ENCODE measurements around the gene CLBA1. TPM values are rescaled to one million over a fixed set of nuclear protein-coding genes. Genes with fewer than 3 reads are reported as not detected.
A peak's percentile ranks its signal among the peaks of the same experiment; 100 is the strongest.

The CLBA1 gene
- total and polyA plus RNA-seq, 9 of the 15 experiments (the other 6 are each of a cell fraction or from before 2014, with no cell fraction given), result 0.04 to 3.9 (median 2.6) TPM

DNA sequence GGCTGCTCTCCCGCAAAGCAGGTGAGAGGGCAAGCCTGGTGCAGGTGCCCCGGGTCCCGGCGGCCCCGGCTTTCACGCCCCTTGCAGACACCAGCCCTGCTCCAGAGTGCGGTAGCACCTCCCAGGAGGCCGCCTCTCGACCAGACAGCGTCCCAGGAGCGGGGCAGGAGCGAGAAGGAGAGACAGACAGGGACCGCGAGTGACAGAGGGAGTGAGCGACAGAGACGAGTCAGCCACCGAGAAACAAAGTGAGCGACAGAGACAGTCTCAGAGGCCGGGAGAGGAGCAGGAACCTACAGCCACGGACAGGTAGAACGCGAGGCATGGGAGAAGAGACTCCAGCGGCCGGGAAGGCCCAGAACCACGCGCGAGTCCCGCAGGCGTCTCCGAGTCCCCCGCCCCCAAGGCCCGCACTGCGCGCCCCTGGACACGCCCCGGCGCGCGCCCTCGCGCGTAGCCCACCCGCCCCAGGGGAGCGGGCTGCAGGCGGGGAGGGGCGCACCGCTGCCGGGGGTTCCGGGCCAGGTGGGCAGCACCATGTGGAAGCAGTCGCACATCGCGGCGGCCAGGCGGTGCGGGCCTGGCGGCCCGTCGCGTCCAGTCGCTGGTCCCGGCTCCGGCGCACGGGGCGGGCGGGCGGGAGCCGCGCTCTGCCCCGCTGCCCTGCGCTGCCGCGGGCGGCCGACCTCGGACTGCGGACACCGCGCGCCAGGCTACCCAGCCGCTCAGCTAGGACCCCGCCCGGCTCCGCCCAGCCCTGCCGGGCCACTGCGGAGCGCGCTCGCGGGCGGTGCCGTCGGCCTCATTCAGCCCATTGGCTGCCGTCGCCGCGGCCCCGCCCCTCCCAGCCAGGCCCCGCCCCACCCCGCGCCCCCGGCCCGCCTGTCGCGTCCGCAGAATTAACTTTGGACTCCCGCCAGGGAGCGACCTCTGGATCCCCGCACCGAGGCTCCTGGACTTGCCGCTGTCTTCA, 7.6 kb upstream of the CLBA1 start, which contains the start of gene AHNAK2:
TSS of gene AHNAK2 (minus strand) at position 694 of the 973 bp plus-strand sequence. CDS start at position 557, 137 bp downstream.
- no peak within 1 kb of the TSS for H3K27ac ChIP-seq (ENCODE audit: extremely low read depth, low read depth, low read length)
- TF ChIP-seq POLR2G (IDR thresholded peaks at IDR 0.05; ENCODE audit: low read depth, low read length) (peak; percentile 74), NFYB (IDR thresholded peaks at IDR 0.05; ENCODE audit: extremely low read depth, insufficient read length) (peak; percentile 61), STAT5A (IDR thresholded peaks at IDR 0.05; ENCODE audit: borderline replicate concordance, low read length) (no peak), SREBF1 (IDR thresholded peaks at IDR 0.05; ENCODE audit: borderline replicate concordance, low read depth, low read length) (no peak), SP1 (CRISPR knock-in tag; IDR thresholded peaks at IDR 0.05) (no peak), TBP (optimal IDR thresholded peaks at IDR 0.05; ENCODE audit: low read depth, low read length) (peak; percentile 72), RBFOX2 (IDR thresholded peaks at IDR 0.05; ENCODE audit: low read depth, low read length) (0 out of 2 replicates have a peak, but pooled peaks have one; percentile 30), TAF1 (IDR thresholded peaks at IDR 0.05; ENCODE audit: control insufficient read depth, extremely low read depth, insufficient read depth, low read length, severe bottlenecking) (peak; percentile 63)
- TF ChIP-seq, protein P1, sequence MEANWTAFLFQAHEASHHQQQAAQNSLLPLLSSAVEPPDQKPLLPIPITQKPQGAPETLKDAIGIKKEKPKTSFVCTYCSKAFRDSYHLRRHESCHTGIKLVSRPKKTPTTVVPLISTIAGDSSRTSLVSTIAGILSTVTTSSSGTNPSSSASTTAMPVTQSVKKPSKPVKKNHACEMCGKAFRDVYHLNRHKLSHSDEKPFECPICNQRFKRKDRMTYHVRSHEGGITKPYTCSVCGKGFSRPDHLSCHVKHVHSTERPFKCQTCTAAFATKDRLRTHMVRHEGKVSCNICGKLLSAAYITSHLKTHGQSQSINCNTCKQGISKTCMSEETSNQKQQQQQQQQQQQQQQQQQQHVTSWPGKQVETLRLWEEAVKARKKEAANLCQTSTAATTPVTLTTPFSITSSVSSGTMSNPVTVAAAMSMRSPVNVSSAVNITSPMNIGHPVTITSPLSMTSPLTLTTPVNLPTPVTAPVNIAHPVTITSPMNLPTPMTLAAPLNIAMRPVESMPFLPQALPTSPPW (CRISPR knock-in tag; IDR thresholded peaks at IDR 0.05), result peak; percentile 47
- TF ChIP-seq, protein P2, sequence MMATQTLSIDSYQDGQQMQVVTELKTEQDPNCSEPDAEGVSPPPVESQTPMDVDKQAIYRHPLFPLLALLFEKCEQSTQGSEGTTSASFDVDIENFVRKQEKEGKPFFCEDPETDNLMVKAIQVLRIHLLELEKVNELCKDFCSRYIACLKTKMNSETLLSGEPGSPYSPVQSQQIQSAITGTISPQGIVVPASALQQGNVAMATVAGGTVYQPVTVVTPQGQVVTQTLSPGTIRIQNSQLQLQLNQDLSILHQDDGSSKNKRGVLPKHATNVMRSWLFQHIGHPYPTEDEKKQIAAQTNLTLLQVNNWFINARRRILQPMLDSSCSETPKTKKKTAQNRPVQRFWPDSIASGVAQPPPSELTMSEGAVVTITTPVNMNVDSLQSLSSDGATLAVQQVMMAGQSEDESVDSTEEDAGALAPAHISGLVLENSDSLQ (IDR thresholded peaks at IDR 0.05), result peak; percentile 47
- TF ChIP-seq, protein P3, sequence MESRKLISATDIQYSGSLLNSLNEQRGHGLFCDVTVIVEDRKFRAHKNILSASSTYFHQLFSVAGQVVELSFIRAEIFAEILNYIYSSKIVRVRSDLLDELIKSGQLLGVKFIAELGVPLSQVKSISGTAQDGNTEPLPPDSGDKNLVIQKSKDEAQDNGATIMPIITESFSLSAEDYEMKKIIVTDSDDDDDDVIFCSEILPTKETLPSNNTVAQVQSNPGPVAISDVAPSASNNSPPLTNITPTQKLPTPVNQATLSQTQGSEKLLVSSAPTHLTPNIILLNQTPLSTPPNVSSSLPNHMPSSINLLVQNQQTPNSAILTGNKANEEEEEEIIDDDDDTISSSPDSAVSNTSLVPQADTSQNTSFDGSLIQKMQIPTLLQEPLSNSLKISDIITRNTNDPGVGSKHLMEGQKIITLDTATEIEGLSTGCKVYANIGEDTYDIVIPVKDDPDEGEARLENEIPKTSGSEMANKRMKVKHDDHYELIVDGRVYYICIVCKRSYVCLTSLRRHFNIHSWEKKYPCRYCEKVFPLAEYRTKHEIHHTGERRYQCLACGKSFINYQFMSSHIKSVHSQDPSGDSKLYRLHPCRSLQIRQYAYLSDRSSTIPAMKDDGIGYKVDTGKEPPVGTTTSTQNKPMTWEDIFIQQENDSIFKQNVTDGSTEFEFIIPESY (CRISPR knock-in tag; IDR thresholded peaks at IDR 0.05), result no peak
- TF ChIP-seq, protein P4, sequence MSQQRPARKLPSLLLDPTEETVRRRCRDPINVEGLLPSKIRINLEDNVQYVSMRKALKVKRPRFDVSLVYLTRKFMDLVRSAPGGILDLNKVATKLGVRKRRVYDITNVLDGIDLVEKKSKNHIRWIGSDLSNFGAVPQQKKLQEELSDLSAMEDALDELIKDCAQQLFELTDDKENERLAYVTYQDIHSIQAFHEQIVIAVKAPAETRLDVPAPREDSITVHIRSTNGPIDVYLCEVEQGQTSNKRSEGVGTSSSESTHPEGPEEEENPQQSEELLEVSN (IDR thresholded peaks at IDR 0.05; ENCODE audit: borderline replicate concordance in 1 of 2, extremely low read depth in 1 of 2, insufficient read depth in 1 of 2, insufficient read length in 1 of 2, low read depth in 1 of 2, low read length in 1 of 2, poor library complexity in 1 of 2, severe bottlenecking in 1 of 2), result peak in 1 of 2 experiments; percentile 44

More for the DNA sequence above, 7.6 kb upstream of the CLBA1 start, which contains the start of gene AHNAK2:
- Histone ChIP-seq H3K9ac (ENCODE audit: insufficient read depth in 1 of 2, low read depth in 2 of 2, low read length in 2 of 2) (peak within 1 kb of the TSS in 1 of 2 experiments; percentile 91; a peak in 2 of 4 replicates), H3K9me1 (ENCODE audit: control insufficient read depth, insufficient read depth, low read length) (no peaks in the 10 kb centered on the region), H3K9me3 (replicated peaks; ENCODE audit: control insufficient read depth, insufficient read depth, low read depth, low read length) (no peaks in the 10 kb centered on the region), H3K79me2 (ENCODE audit: control insufficient read depth, insufficient read depth, low read length) (no peaks in the 10 kb centered on the region), H3K27me3 (ENCODE audit: control insufficient read depth in 2 of 2, insufficient read depth in 2 of 2, low read length in 2 of 2) (no peaks in the 10 kb centered on the region), H3K36me3 (ENCODE audit: control insufficient read depth, insufficient read depth, low read length) (no peaks in the 10 kb centered on the region), H3K4me3 (peak within 1 kb of the TSS; percentile 38), H3K4me2 (ENCODE audit: insufficient read depth, low read length) (peak within 1 kb of the TSS; percentile 73), H4K20me1 (replicated peaks; ENCODE audit: control insufficient read depth, insufficient read depth, low read length) (0 out of 2 replicates have a peak, but pooled peaks cover 11% of the 10 kb centered on the region), H3K4me1 (replicated peaks in 1 of 2; ENCODE audit: control insufficient read depth in 2 of 2, insufficient read depth in 2 of 2, low read length in 2 of 2) (peaks cover 7 to 70% of the 10 kb centered on the region in 2 experiments; a peak in 4 of 5 replicates), H2AFZ (ENCODE audit: low read depth, low read length) (peak within 1 kb of the TSS; percentile 91)
- ATAC-seq (peak; percentile 92), DNase-seq (ENCODE audit: extremely low read depth in 1 of 4, low spot score in 3 of 4) (peak; percentile 85 to 88 (median 88)), FAIRE-seq (no peak)
- 2% methylated on average over 11 of the region's 111 CpGs for WGBS (ENCODE audit: insufficient coverage, low coverage, missing lambda C conversion rate)
- CTCF ChIA-PET (ENCODE audit: low intra/inter-chr PET ratio), result interaction anchor here (1.0 to 3.9 kb wide), 2 partner anchors 64 to 68 kb away, joined by 3 to 85 read pairs; no protein-coding TSS in a partner anchor
- BruUV-seq (replicated peaks), result no TSS peak
- POLR2A ChIA-PET, result no interaction called here
- in situ Hi-C loops (cut with MboI) (no loop called here), intact Hi-C loops (cut with micrococcal nuclease) (loop anchor here (5.0 kb wide), 1 partner anchor 39 kb away; no protein-coding TSS in a partner anchor)

All from K562 (cell line).